GM23338 (cell line): ENCODE data around the gene IGF2R. TPM values are rescaled to one million over a fixed set of nuclear protein-coding genes. Genes with fewer than 3 reads are reported as not detected.

Source experiments
- ATAC-seq: fragments of 200-7000 bp; cut with Tn5 transposase; 3 replicates; pipeline ENCODE4 v1.9.1; 2020
- DNase-seq: peaks from one replicate; pipeline ENCODE4 v3.0.0-alpha.2; 2015; ENCODE audit warnings: low spot score
- H2AFZ ChIP-seq: fragments of 200-600 bp; sonication (generic); 2 replicates; pipeline ENCODE4 v1.8.0; 2016; ENCODE audit warnings: antibody characterized with exemption, mild to moderate bottlenecking, moderate library complexity
- H3F3A ChIP-seq: fragments of 200-600 bp; sonication (generic); replicated peaks from 2 replicates; pipeline ENCODE4 v1.8.0; 2017; ENCODE audit warnings: antibody characterized with exemption, mixed run types, low read depth
- H3K27ac ChIP-seq: fragments of 200-600 bp; sonication (generic); 2 replicates; pipeline ENCODE4 v1.6.1; 2016; ENCODE audit warnings: low read depth
- H3K27me3 ChIP-seq: fragments of 200-600 bp; sonication (generic); 2 replicates; pipeline ENCODE4 v1.8.0; 2016; ENCODE audit warnings: mild to moderate bottlenecking, mixed run types, moderate library complexity; ENCODE audit not compliant: insufficient read depth
- H3K36me3 ChIP-seq: fragments of 200-600 bp; sonication (generic); 2 replicates; pipeline ENCODE4 v1.8.0; 2016; ENCODE audit warnings: mild to moderate bottlenecking; ENCODE audit not compliant: insufficient read depth
- H3K4me1 ChIP-seq: fragments of 200-600 bp; sonication (generic); 2 replicates; pipeline ENCODE4 v1.8.0; 2016; ENCODE audit warnings: mild to moderate bottlenecking, moderate library complexity; ENCODE audit not compliant: insufficient read depth
- H3K4me2 ChIP-seq: fragments of 200-600 bp; sonication (generic); 2 replicates; pipeline ENCODE4 v1.7.1; 2017; ENCODE audit warnings: mixed run types
- H3K4me3 ChIP-seq: fragments of 200-600 bp; sonication (generic); 2 replicates; pipeline ENCODE4 v1.6.1; 2016; ENCODE audit warnings: mixed run types
- H3K79me2 ChIP-seq: fragments of 200-600 bp; sonication (generic); replicated peaks from 2 replicates; pipeline ENCODE4 v1.8.0; 2017; ENCODE audit warnings: mild to moderate bottlenecking; ENCODE audit not compliant: insufficient read depth
- H3K9me2 ChIP-seq: fragments of 200-600 bp; sonication (generic); 2 replicates; pipeline ENCODE4 v1.8.0; 2017; ENCODE audit not compliant: insufficient read depth
- H4K20me1 ChIP-seq: fragments of 200-600 bp; sonication (generic); replicated peaks from 2 replicates; pipeline ENCODE4 v1.8.0; 2017; ENCODE audit warnings: mild to moderate bottlenecking; ENCODE audit not compliant: insufficient read depth
- H3K27ac Mint-ChIP-seq: 2 replicates; pipeline ENCODE4 v1.8.0; 2020; ENCODE audit warnings: inconsistent platforms, mild to moderate bottlenecking, moderate library complexity, mixed read lengths
- H3K27me3 Mint-ChIP-seq: 3 replicates; pipeline ENCODE4 v1.8.0; 2022; ENCODE audit warnings: low read depth, mild to moderate bottlenecking, moderate library complexity, mixed read lengths, inconsistent platforms; ENCODE audit not compliant: insufficient read depth, poor library complexity
- H3K36me3 Mint-ChIP-seq: 3 replicates; pipeline ENCODE4 v1.8.0; 2021; ENCODE audit warnings: low read depth, mild to moderate bottlenecking, inconsistent platforms, moderate library complexity, mixed read lengths
- H3K4me1 Mint-ChIP-seq: 3 replicates; pipeline ENCODE4 v1.8.0; 2020; ENCODE audit warnings: mild to moderate bottlenecking, inconsistent platforms, mixed read lengths
- H3K4me3 Mint-ChIP-seq: 3 replicates; pipeline ENCODE4 v1.8.0; 2021; ENCODE audit warnings: moderate library complexity, mild to moderate bottlenecking, inconsistent platforms, mixed read lengths
- H3K9me3 Mint-ChIP-seq: 3 replicates; pipeline ENCODE4 v1.8.0; 2020; ENCODE audit warnings: moderate library complexity, mild to moderate bottlenecking, inconsistent platforms, mixed read lengths
- CREB1 ChIP-seq: fragments of 250-450 bp; sonication (Bioruptor Pico); IDR thresholded peaks from 2 replicates; pipeline ENCODE4 v1.5.0; 2020; ENCODE audit warnings: low read depth, mild to moderate bottlenecking, moderate library complexity
- EZH2 ChIP-seq: fragments of 200-600 bp; sonication (generic); IDR thresholded peaks from one replicate; pipeline ENCODE4 v1.8.0; 2017; ENCODE audit warnings: antibody characterized with exemption, mild to moderate bottlenecking, low read depth; ENCODE audit not compliant: unreplicated experiment
- JUNB ChIP-seq: IDR thresholded peaks from one replicate; pipeline ENCODE4 v1.6.1; 2016; ENCODE audit warnings: antibody characterized with exemption; ENCODE audit not compliant: unreplicated experiment
- ZNF331 ChIP-seq: fragments of 250-450 bp; sonication (Bioruptor Pico); IDR thresholded peaks from 2 replicates; pipeline ENCODE4 v1.5.0; 2020; ENCODE audit warnings: low read depth, mild to moderate bottlenecking, moderate library complexity
- polyA plus RNA-seq: library from polyadenylated mRNA; unstranded; fragments of >200 nt; fragmentation: Nextera tagmentation; extraction: Ambion mirVana; gene quantifications from 2 replicates; pipeline ENCODE4 v1.2.1, GENCODE V29; 2016
- total RNA-seq: library from RNA; depleted of rRNA; stranded (reverse); fragments of >200 nt; shearing (Covaris generic); gene quantifications from 2 replicates; pipeline ENCODE4 v1.2.3, GENCODE V29; 2014
- TF ChIP-seq, protein P1 (sequence below): IDR thresholded peaks from one replicate; pipeline ENCODE4 v1.6.1; 2018; ENCODE audit warnings: antibody characterized with exemption; ENCODE audit not compliant: unreplicated experiment
- TF ChIP-seq, protein P2 (sequence below): IDR thresholded peaks from 2 replicates; pipeline ENCODE4 v1.6.1; 2016; ENCODE audit warnings: antibody characterized with exemption

IGF2R gene
- total and polyA plus RNA-seq, 2 experiments from 2014 or later: 12.5 to 76.4 TPM

DNA sequence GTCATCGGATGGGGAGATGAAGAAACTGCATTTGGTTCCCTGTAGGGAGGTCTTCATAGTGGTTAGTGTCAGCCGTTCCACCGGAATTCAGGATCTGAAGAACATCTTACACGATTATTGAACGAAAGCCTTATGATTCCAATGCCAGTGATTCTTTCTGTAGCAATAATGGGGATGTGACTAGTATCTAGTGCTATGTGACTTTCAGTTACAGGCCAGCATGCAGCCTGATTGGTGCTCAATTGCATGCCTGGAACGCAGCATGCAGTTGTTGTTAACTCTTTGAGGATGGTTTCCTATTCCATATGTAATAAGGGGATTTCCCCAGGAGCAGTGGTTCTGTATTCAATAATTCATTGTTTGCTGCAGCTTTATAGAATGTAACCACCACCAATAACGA lies 81.1 kb downstream of the IGF2R start:
- no peak overlapping the region for H2AFZ ChIP-seq
- H3K36me3 ChIP-seq: peaks cover 53% of the 10 kb centered on the region
- TF ChIP-seq EZH2 (no peak), ZNF331 (no peak), JUNB (no peak)

DNA sequence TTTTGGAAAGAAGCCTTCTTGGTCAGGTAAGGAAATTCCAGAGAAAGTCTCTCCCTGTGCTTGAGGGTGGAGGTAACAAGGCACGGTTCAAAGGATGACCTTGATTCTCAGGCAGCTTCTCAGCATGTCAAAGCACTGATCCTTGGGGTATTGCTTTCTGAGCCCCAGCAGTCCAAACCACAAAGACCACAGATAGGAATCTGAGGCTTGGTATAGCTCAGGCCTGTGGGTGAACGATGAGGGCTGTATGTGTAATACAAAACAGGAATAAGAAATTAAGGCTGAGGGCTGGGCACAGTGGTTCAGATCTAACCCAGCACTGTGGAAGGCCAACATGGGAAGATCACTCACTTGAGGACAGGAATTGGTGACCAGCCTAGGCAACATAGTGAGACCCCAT lies 82.5 kb downstream of the IGF2R start:
- Histone ChIP-seq H3K4me3 (no peak overlapping the region), H4K20me1 (0 out of 2 replicates have a peak, but pooled peaks cover 6% of the 10 kb centered on the region), H3K79me2 (no peaks in the 10 kb centered on the region), H3K9me2 (no peaks in the 10 kb centered on the region), H2AFZ (no peak overlapping the region), H3K4me1 (no peaks in the 10 kb centered on the region), H3K27me3 (no peaks in the 10 kb centered on the region), H3K27ac (no peak overlapping the region), H3K36me3 (peaks cover 46% of the 10 kb centered on the region), H3F3A (no peaks in the 10 kb centered on the region), H3K4me2 (no peak overlapping the region)
- no peaks in the 10 kb centered on the region; the same call in 2 of the 3 replicates for H3K4me1 Mint-ChIP-seq
- peaks cover 4% of the 10 kb centered on the region for H3K27me3 Mint-ChIP-seq
- no peaks in the 10 kb centered on the region for H3K9me3 Mint-ChIP-seq
- ATAC-seq (no peak), DNase-seq (no peak)
- H3K4me3 Mint-ChIP-seq: no peak overlapping the region
- H3K36me3 Mint-ChIP-seq: peaks cover 95% of the 10 kb centered on the region
- H3K27ac Mint-ChIP-seq: no peak overlapping the region
- no peak for TF ChIP-seq ZNF331

More for the DNA sequence above, 81.1 kb downstream of the IGF2R start:
- Histone ChIP-seq H3K4me1 (no peaks in the 10 kb centered on the region), H3K9me2 (no peaks in the 10 kb centered on the region), H3K79me2 (no peaks in the 10 kb centered on the region), H3K27me3 (no peaks in the 10 kb centered on the region), H3F3A (no peaks in the 10 kb centered on the region), H3K4me2 (no peak overlapping the region), H4K20me1 (0 out of 2 replicates have a peak, but pooled peaks cover 6% of the 10 kb centered on the region), H3K4me3 (no peak overlapping the region), H3K27ac (no peak overlapping the region)
- no peak for DNase-seq
- Mint-ChIP-seq H3K4me1 (no peaks in the 10 kb centered on the region), H3K9me3 (no peaks in the 10 kb centered on the region), H3K4me3 (no peak overlapping the region), H3K36me3 (peaks cover 96% of the 10 kb centered on the region), H3K27ac (no peak overlapping the region), H3K27me3 (peaks cover 4% of the 10 kb centered on the region)
- no peak for ATAC-seq

DNA sequence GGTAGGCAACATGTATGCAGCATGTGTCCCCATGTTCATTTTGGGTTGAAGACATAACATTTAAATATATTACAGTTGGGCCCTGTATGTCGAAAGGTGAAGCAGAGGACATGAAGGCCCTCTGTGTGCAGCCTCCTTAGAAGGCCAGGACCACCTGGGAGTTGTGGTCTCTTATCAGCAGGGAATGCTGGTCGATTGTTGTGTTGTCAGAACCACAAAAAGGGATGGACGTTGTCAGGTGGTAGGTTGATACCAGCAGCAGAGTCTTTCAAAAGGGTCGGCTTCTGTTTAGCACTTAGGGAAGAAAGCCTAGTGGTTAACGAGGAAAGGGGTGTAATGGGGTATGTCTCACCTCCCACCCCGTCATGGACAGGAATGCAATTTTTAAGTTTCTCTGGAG lies 85.4 kb downstream of the IGF2R start:
- Mint-ChIP-seq H3K27ac (no peak overlapping the region), H3K36me3 (peaks cover 90% of the 10 kb centered on the region), H3K9me3 (no peaks in the 10 kb centered on the region), H3K4me3 (no peak overlapping the region), H3K4me1 (no peaks in the 10 kb centered on the region; the same call in 2 of the 3 replicates), H3K27me3 (peaks cover 4% of the 10 kb centered on the region)
- H4K20me1 ChIP-seq: no peaks in the 10 kb centered on the region
- no peak overlapping the region for H3K27ac ChIP-seq
- H3K9me2 ChIP-seq: no peaks in the 10 kb centered on the region
- H3K27me3 ChIP-seq: no peaks in the 10 kb centered on the region
- H2AFZ ChIP-seq: no peak overlapping the region
- no peak overlapping the region for H3K4me3 ChIP-seq
- peaks cover 23% of the 10 kb centered on the region for H3K36me3 ChIP-seq
- no peaks in the 10 kb centered on the region for H3K4me1 ChIP-seq
- H3K79me2 ChIP-seq: no peaks in the 10 kb centered on the region
- no peak for ATAC-seq
- no peaks in the 10 kb centered on the region for H3F3A ChIP-seq
- DNase-seq: no peak
- H3K4me2 ChIP-seq: no peak overlapping the region
- no peak for TF ChIP-seq CREB1 (CRISPR knock-in tag)
- TF ChIP-seq, protein P1, sequence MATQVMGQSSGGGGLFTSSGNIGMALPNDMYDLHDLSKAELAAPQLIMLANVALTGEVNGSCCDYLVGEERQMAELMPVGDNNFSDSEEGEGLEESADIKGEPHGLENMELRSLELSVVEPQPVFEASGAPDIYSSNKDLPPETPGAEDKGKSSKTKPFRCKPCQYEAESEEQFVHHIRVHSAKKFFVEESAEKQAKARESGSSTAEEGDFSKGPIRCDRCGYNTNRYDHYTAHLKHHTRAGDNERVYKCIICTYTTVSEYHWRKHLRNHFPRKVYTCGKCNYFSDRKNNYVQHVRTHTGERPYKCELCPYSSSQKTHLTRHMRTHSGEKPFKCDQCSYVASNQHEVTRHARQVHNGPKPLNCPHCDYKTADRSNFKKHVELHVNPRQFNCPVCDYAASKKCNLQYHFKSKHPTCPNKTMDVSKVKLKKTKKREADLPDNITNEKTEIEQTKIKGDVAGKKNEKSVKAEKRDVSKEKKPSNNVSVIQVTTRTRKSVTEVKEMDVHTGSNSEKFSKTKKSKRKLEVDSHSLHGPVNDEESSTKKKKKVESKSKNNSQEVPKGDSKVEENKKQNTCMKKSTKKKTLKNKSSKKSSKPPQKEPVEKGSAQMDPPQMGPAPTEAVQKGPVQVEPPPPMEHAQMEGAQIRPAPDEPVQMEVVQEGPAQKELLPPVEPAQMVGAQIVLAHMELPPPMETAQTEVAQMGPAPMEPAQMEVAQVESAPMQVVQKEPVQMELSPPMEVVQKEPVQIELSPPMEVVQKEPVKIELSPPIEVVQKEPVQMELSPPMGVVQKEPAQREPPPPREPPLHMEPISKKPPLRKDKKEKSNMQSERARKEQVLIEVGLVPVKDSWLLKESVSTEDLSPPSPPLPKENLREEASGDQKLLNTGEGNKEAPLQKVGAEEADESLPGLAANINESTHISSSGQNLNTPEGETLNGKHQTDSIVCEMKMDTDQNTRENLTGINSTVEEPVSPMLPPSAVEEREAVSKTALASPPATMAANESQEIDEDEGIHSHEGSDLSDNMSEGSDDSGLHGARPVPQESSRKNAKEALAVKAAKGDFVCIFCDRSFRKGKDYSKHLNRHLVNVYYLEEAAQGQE: no peak
- TF ChIP-seq, protein P2, sequence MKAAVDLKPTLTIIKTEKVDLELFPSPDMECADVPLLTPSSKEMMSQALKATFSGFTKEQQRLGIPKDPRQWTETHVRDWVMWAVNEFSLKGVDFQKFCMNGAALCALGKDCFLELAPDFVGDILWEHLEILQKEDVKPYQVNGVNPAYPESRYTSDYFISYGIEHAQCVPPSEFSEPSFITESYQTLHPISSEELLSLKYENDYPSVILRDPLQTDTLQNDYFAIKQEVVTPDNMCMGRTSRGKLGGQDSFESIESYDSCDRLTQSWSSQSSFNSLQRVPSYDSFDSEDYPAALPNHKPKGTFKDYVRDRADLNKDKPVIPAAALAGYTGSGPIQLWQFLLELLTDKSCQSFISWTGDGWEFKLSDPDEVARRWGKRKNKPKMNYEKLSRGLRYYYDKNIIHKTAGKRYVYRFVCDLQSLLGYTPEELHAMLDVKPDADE: no peak
- TF ChIP-seq EZH2: no peak
